GM18873 (cell line): Measurements from ENCODE around the gene SNX12.

Experiments
- ATAC-seq: cut with Tn5 transposase; IDR thresholded peaks from one replicate; pipeline ENCODE4 v1.9.1; 2021; ENCODE audit warnings: mild to moderate bottlenecking, moderate library complexity, moderate number of reproducible peaks; ENCODE audit not compliant: unreplicated experiment, low FRiP score

SNX12 gene

GRCh38 chrX:71068044-71068918 is at the start of gene SNX12:
SNX12 (minus strand) TSS chrX:71068334; CDS start chrX:71068306, 28 bp downstream.
- ATAC-seq = peak; percentile 98

GRCh38 chrX:71117358-71117757 is 49.2 kb upstream of the SNX12 start:
- no peak for ATAC-seq

- peak; percentile 14 for ATAC-seq
Observed at GRCh38 chrX:71111921-71112431, 43.8 kb upstream of the SNX12 start.

- peak; percentile 80 for ATAC-seq
Observed at GRCh38 chrX:71111141-71111843, 43.2 kb upstream of the SNX12 start, which contains the start of gene IL2RG. IL2RG (minus strand) TSS chrX:71111577; CDS start chrX:71111539, 38 bp downstream.

GRCh38 chrX:71109051-71109450 is 40.9 kb upstream of the SNX12 start:
- no peak for ATAC-seq

- ATAC-seq = no peak
Observed at GRCh38 chrX:71107762-71108360, 39.7 kb upstream of the SNX12 start.

GRCh38 chrX:71107245-71107644 is 39.1 kb upstream of the SNX12 start:
- ATAC-seq = no peak

GRCh38 chrX:71106427-71106826 is 38.3 kb upstream of the SNX12 start, which contains the start of gene CXorf65:
CXorf65 (minus strand) TSS chrX:71106740; CDS start chrX:71106556, 184 bp downstream.
- ATAC-seq = no peak

GRCh38 chrX:71105628-71106027 is 37.5 kb upstream of the SNX12 start:
- ATAC-seq = no peak

GRCh38 chrX:71103110-71103983 is 35.2 kb upstream of the SNX12 start:
- no peak for ATAC-seq

- ATAC-seq = no peak
Observed at GRCh38 chrX:71102292-71102691, 34.2 kb upstream of the SNX12 start.

- no peak for ATAC-seq
Observed at GRCh38 chrX:71100581-71101505, 32.7 kb upstream of the SNX12 start.

- no peak for ATAC-seq
Observed at GRCh38 chrX:71099736-71100135, 31.6 kb upstream of the SNX12 start.

- ATAC-seq = no peak
Observed at GRCh38 chrX:71098951-71099506, 30.9 kb upstream of the SNX12 start.

- no peak for ATAC-seq
Observed at GRCh38 chrX:71098302-71098701, 30.2 kb upstream of the SNX12 start.

- ATAC-seq = no peak
Observed at GRCh38 chrX:71096760-71097032, 28.6 kb upstream of the SNX12 start.

- no peak for ATAC-seq
Observed at GRCh38 chrX:71095981-71096759, 28.0 kb upstream of the SNX12 start.

- ATAC-seq = peak; percentile 77
Observed at GRCh38 chrX:71095555-71095980, 27.4 kb upstream of the SNX12 start, which contains the start of gene FOXO4. FOXO4 (plus strand) TSS chrX:71095851; CDS start chrX:71096529, 678 bp downstream.
